NOMO-1 (cell line): ENCODE results near the gene SLC27A2.
A peak's percentile ranks its signal among the peaks of the same experiment; 100 is the strongest.

Experiments
- DNase-seq, 2 experiments: peaks; one replicate each; lab custom pipeline; 2025; ENCODE audit not compliant: unreplicated experiment in 2 of 2; lab: John Stamatoyannopoulos, UW

The SLC27A2 gene

GRCh38 chr15:50233192-50233736, 51.3 kb downstream of the SLC27A2 start:
- no peak for DNase-seq

- peak in 1 of 2 experiments; percentile 6 for DNase-seq
Measured at GRCh38 chr15:50234764-50235163, 52.8 kb downstream of the SLC27A2 start.

GRCh38 chr15:50235794-50236193, 53.8 kb downstream of the SLC27A2 start:
- DNase-seq, result no peak

- no peak for DNase-seq
Measured at GRCh38 chr15:50236433-50236832, 54.4 kb downstream of the SLC27A2 start.

GRCh38 chr15:50238255-50238654, 56.3 kb downstream of the SLC27A2 start:
- no peak for DNase-seq

DNA sequence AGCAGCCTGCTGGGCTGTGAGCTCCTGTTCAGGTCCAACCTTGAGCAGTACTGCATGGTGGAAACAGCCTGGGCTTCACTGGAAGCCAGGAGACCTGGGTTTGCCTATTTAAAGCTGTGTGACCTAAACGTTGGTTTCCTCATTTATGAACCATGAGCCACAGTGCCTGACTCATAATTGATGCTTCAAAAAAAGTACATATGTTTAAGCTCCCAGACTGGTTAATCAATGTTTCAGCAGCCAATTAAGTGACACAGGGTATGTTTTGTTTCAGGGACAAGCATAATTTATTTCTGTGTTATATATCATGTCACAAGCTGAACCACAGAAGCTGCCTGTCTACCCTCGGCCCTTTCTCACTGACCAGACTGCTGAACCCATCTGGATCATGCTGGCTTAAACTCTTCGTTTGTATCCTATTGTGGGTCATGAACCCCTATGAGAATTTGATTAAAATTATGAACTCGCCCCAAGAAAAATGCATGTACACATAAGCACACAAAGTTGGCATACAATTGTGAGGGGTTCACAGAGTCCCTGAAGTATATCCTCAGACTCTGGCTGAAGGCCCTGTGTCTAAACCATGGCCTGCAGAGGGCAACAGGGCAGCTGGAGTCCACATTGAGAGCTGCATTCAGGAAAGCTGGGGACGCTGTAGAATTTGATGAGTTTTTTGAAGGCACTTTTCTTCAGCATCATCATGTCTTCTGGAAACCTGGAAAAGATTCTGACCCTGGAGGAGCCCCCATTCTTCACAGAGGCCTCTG, 59.9 kb downstream of the SLC27A2 start:
- peak in 1 of 2 experiments; percentile 14 for DNase-seq

- no peak for DNase-seq
Measured at GRCh38 chr15:50244153-50244552, 62.2 kb downstream of the SLC27A2 start.

GRCh38 chr15:50244959-50245624, 63.1 kb downstream of the SLC27A2 start:
- DNase-seq, result no peak

- DNase-seq, result no peak
Measured at GRCh38 chr15:50246631-50247030, 64.6 kb downstream of the SLC27A2 start.

- DNase-seq, result peak; percentile 52 to 84
Measured at GRCh38 chr15:50247819-50248655, 66.0 kb downstream of the SLC27A2 start.

DNA sequence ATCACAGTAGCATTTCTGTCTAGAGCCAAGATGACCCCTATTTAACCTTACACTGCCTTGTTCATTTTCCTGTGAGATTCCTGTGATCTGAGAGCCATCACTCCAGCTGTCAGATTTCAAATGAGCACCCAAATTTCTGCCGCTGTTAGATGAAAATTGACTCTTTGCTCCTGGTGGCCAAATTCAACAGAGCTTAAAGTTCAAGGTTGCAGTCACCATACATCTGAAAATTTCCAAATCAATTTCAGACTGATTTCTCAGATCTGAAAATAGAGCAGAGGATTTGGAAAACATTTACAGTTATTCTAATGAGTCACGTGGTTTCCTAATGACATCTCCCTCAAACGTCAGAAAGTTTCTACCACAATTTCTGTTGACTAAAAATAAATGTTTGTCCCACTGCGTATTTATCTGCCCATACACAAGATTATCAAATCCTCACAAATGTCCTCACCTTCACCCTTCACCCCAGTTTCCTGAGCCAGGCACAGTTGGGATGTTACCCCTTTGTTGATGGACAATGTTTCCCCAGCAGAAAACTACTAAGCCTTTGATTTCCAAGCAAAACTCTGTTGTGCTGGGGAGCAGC, 67.1 kb downstream of the SLC27A2 start:
- no peak for DNase-seq

- DNase-seq, result no peak
Measured at GRCh38 chr15:50249704-50250103, 67.7 kb downstream of the SLC27A2 start.

DNA sequence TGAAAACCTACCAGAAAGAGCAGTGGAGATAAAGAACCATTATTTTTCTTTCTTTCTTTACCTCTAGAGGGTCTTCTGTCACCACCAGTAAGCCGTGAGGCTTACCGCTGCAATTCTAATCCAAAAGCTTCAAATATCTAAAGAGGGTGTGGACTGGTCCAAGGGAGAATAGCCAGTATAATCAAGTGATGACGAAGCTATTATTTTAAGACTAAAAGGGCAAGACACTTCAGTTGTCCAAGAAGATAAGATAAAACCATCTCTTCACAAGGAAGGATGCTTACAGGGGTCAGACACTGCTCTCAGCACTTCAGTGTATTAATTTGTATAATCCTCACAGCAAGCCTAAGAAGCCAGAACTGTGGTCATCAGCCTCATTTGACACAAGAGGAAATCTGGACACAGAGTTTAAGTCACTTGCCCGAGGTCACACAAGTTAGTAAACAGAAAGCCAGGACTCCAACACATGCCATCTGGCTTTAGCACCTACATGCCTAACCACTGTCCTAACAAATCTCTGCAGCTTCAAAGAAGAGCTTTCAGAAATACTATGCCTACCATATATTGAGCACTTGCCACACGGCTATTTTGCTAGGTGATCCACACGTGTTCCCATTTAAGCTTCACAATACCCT, 68.9 kb downstream of the SLC27A2 start:
- DNase-seq, result no peak

GRCh38 chr15:50251638-50252182, 69.7 kb downstream of the SLC27A2 start:
- no peak for DNase-seq

DNA sequence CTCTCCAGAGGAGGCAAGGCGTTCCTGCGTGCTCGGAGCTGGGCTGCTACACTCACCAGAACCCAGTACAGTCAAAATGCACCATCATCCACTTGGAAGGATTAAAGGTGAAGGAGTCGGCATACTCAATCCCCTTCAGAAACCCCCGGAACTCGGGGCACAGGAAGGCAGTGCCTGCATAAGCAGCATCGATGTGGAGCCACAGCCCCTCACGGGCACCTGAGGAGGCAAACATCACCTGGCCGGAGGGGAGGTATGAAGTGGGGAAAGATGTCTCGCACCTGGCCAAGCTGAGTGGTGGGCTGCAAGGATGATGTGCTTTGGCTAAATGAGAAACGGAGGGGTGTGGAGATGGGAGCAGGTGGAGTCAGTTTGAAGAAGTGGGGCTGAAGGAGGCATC, 70.6 kb downstream of the SLC27A2 start:
- no peak for DNase-seq

- DNase-seq, result no peak
Measured at GRCh38 chr15:50256188-50257041, 74.4 kb downstream of the SLC27A2 start.

- DNase-seq, result no peak
Measured at GRCh38 chr15:50257332-50257731, 75.3 kb downstream of the SLC27A2 start.

GRCh38 chr15:50257924-50258323, 75.9 kb downstream of the SLC27A2 start:
- peak; percentile 27 to 81 for DNase-seq

DNA sequence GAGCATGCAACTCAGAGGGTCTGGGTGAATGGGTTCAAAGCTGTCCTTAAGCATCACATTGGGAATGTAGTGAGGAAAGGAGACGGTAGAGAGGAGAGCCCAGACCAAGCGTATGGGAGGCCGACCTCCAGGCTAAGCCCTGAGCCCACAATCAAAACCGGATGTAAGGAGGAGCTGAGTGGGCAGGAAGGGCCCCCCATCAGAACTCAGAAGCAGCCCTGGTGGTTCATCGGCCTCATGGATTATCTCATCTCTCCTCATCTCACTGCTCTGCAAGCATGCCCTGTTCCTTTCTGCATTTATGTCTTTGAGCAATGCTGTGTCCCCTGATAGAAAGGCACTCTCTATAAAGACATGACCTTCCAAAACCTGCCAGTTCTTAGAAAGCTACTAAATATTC, 77.3 kb downstream of the SLC27A2 start:
- no peak for DNase-seq
